ENCODE data around the gene STK10.

- TF ChIP-seq POLR2A (IDR thresholded peaks at IDR 0.05) (no peak), CTCF (IDR thresholded peaks at IDR 0.05) (no peak)
Observed at GRCh38 chr5:172137046-172137445, 51.0 kb downstream of the STK10 start.
